Measurements from ENCODE around the gene TFAP2A. TPM values are rescaled to one million over a fixed set of nuclear protein-coding genes. Genes with fewer than 3 reads are reported as not detected.

Gene TFAP2A
- total RNA-seq, 3 donors from 2014 or later: 25.2 to 46.0 TPM; not detected in 1

DNA sequence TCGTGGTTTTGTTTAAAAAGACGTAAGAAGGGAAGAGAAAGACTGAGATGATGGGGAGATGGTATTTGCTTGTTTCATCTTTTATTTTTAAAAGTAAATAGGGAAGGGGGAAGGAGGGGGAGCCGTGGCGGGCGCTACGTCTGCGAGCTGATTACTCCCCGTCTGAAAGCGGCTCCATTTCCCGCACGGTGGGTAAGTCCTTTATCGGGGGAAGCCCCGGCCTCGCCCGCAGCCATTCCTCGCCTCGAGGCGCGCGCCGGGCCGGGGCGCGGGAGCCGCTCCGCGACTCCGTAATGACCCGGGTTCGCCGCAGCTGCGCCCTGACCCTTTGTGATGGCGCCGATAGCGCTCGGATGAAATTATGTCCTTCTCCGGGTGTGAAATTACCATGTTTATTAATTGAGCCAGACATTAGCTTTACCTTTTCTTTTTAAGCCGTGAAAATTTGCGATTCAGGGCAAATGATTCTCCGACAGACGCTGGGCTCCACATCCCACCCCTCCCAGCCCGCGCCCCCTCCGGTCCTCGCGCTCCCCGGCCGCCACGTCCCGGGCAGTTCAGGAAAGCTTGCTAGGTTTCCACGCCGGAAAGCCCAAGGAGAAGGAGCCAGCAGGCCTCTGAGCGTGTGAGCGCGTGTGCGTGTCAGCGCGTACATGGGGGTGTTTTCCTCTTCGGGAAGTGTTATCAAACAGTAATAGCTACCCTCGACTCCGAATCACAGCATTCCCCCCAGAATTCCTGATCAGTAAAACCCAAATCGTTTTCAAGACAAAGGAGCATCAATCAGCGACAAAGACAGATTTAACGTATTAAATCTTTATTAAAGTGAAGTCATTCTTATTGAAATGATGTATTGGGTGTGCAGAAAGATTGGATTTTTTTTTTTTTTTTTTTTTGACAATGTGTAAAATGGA lies 30.0 kb downstream of the TFAP2A start:
- Histone ChIP-seq H3K27ac (no peak overlapping the region), H3K27me3 (peaks cover 6 to 32% of the 10 kb centered on the region in 2 donors), H3K9me3 (no peaks in the 10 kb centered on the region), H3K36me3 (no peaks in the 10 kb centered on the region), H3K4me1 (no peaks in the 10 kb centered on the region), H3K4me3 (peak overlapping the region in 2 of 3 donors; percentile 56 to 72)
- intact Hi-C loops (cut with DNase I; ENCODE audit: low total_unique reads): no loop called here
- TF ChIP-seq POLR2AphosphoS5 (IDR thresholded peaks at IDR 0.05): no peak
- TF ChIP-seq, protein P1, sequence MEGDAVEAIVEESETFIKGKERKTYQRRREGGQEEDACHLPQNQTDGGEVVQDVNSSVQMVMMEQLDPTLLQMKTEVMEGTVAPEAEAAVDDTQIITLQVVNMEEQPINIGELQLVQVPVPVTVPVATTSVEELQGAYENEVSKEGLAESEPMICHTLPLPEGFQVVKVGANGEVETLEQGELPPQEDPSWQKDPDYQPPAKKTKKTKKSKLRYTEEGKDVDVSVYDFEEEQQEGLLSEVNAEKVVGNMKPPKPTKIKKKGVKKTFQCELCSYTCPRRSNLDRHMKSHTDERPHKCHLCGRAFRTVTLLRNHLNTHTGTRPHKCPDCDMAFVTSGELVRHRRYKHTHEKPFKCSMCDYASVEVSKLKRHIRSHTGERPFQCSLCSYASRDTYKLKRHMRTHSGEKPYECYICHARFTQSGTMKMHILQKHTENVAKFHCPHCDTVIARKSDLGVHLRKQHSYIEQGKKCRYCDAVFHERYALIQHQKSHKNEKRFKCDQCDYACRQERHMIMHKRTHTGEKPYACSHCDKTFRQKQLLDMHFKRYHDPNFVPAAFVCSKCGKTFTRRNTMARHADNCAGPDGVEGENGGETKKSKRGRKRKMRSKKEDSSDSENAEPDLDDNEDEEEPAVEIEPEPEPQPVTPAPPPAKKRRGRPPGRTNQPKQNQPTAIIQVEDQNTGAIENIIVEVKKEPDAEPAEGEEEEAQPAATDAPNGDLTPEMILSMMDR (IDR thresholded peaks at IDR 0.05): no peak
- TF ChIP-seq POLR2A (IDR thresholded peaks at IDR 0.05): no peak
- DNase-seq (ENCODE audit: low spot score in 2 of 2): no peak

GRCh38 chr6:10384091-10384609 lies 30.7 kb downstream of the TFAP2A start:
- no peaks in the 10 kb centered on the region for H3K4me1 ChIP-seq
- no peaks in the 10 kb centered on the region for H3K36me3 ChIP-seq
- DNase-seq (ENCODE audit: low spot score in 2 of 2): no peak
- TF ChIP-seq POLR2AphosphoS5 (IDR thresholded peaks at IDR 0.05): no peak
- TF ChIP-seq POLR2A (IDR thresholded peaks at IDR 0.05): no peak
- TF ChIP-seq, protein P1 (IDR thresholded peaks at IDR 0.05): no peak
- H3K27ac ChIP-seq: peak overlapping the region; percentile 78 to 89
- H3K27me3 ChIP-seq: peaks cover 6 to 28% of the 10 kb centered on the region in 2 donors
- peak overlapping the region in 2 of 3 donors; percentile 56 to 72 for H3K4me3 ChIP-seq
- intact Hi-C loops (cut with DNase I; ENCODE audit: low total_unique reads): no loop called here
- no peaks in the 10 kb centered on the region for H3K9me3 ChIP-seq

- peaks cover 6 to 28% of the 10 kb centered on the region in 2 donors for H3K27me3 ChIP-seq
- peak overlapping the region in 2 of 3 donors; percentile 56 to 72 for H3K4me3 ChIP-seq
Observed at GRCh38 chr6:10383331-10384090, 31.4 kb downstream of the TFAP2A start.

DNA sequence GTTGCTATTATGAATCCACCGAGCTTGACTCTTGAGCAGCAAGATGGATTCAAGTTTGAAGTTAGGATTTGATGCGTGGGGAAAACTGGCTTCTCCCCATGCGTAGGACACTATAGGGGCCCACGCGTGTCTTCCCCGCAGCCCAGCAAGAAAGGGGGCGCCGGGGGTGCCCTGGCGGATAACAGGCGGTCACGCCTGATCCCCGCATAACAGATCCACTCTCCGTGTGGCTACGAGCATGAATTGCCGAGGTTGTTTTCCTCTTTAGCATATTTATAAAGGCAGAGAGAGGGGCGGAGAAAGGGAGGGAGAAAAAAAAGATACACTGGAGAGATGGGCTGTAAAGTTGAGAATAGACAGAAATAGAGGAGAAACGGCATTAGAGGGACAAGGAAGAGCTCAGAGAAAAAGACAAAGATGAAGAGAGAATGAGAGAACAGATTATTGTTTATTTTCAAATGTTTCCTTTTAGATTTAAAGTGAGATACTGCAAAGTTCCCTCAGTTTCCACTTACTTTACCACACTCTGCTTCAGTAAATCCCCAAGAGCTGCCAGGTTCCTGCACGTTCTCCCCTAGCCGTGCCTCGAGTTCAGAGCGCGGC lies 32.0 kb downstream of the TFAP2A start:
- Histone ChIP-seq H3K4me3 (peak overlapping the region in 2 of 3 donors; percentile 56 to 72), H3K27me3 (peaks cover 6 to 28% of the 10 kb centered on the region in 2 donors), H3K36me3 (no peaks in the 10 kb centered on the region), H3K9me3 (no peaks in the 10 kb centered on the region), H3K27ac (peak overlapping the region; percentile 78 to 89), H3K4me1 (no peaks in the 10 kb centered on the region)
- DNase-seq (ENCODE audit: low spot score in 2 of 2): no peak
- intact Hi-C loops (cut with DNase I; ENCODE audit: low total_unique reads): no loop called here
- TF ChIP-seq POLR2AphosphoS5 (IDR thresholded peaks at IDR 0.05) (no peak), POLR2A (IDR thresholded peaks at IDR 0.05) (no peak)
- TF ChIP-seq, protein P1 (IDR thresholded peaks at IDR 0.05): no peak

More at GRCh38 chr6:10383331-10384090, 31.4 kb downstream of the TFAP2A start:
- TF ChIP-seq POLR2A (IDR thresholded peaks at IDR 0.05) (no peak), POLR2AphosphoS5 (IDR thresholded peaks at IDR 0.05) (peak in 2 of 3 donors; percentile 59 to 67)
- TF ChIP-seq, protein P1 (IDR thresholded peaks at IDR 0.05): no peak
- Histone ChIP-seq H3K4me1 (no peaks in the 10 kb centered on the region), H3K27ac (peak overlapping the region; percentile 78 to 89), H3K36me3 (no peaks in the 10 kb centered on the region), H3K9me3 (no peaks in the 10 kb centered on the region)
- peak; percentile 48 to 71 for DNase-seq (ENCODE audit: low spot score in 2 of 2)
- intact Hi-C loops (cut with DNase I; ENCODE audit: low total_unique reads): no loop called here

Measured in breast epithelium (tissue), 4 donors.